Neuron (in vitro differentiated cells): Measurements from ENCODE around the gene RAPGEF4.

ENCODE experiments used
- H2AFZ ChIP-seq: one replicate; pipeline ENCODE4 v1.6.1; 2013; ENCODE audit warnings: low read depth, mild to moderate bottlenecking, inconsistent platforms, low read length, moderate library complexity
- H3K27me3 ChIP-seq: one replicate; pipeline ENCODE4 v1.6.1; 2013; ENCODE audit warnings: low read length; ENCODE audit not compliant: insufficient read depth
- H3K36me3 ChIP-seq: one replicate; pipeline ENCODE4 v1.6.1; 2013; ENCODE audit warnings: low read length; ENCODE audit not compliant: insufficient read depth
- H3K4me1 ChIP-seq: one replicate; pipeline ENCODE4 v1.6.1; 2013; ENCODE audit warnings: low read length; ENCODE audit not compliant: insufficient read depth
- H3K4me3 ChIP-seq: 2 replicates; pipeline ENCODE4 v1.5.1; 2013; ENCODE audit warnings: mild to moderate bottlenecking, low read length, moderate library complexity
- H3K9me3 ChIP-seq: one replicate; pipeline ENCODE4 v1.6.1; 2013; ENCODE audit warnings: low read length

Gene RAPGEF4

GRCh38 chr2:172977270-172978062 lies 241.8 kb downstream of the RAPGEF4 start:
- Histone ChIP-seq H3K4me1 (peaks cover 5% of the 10 kb centered on the region), H3K4me3 (no peak overlapping the region), H3K9me3 (no peaks in the 10 kb centered on the region), H3K27me3 (no peaks in the 10 kb centered on the region), H3K36me3 (no peaks in the 10 kb centered on the region), H2AFZ (no peak overlapping the region)

- H2AFZ ChIP-seq, result no peak overlapping the region
- H3K9me3 ChIP-seq, result no peaks in the 10 kb centered on the region
- peaks cover 5% of the 10 kb centered on the region for H3K4me1 ChIP-seq
- H3K4me3 ChIP-seq, result no peak overlapping the region
- no peaks in the 10 kb centered on the region for H3K36me3 ChIP-seq
- no peaks in the 10 kb centered on the region for H3K27me3 ChIP-seq
Observed at GRCh38 chr2:172978063-172978383, 242.4 kb downstream of the RAPGEF4 start.

GRCh38 chr2:172985139-172985892 lies 249.7 kb downstream of the RAPGEF4 start:
- Histone ChIP-seq H3K36me3 (no peaks in the 10 kb centered on the region), H3K4me3 (no peak overlapping the region), H3K9me3 (no peaks in the 10 kb centered on the region), H3K27me3 (no peaks in the 10 kb centered on the region), H2AFZ (no peak overlapping the region), H3K4me1 (peaks cover 1% of the 10 kb centered on the region)

- H3K4me3 ChIP-seq, result no peak overlapping the region
- no peak overlapping the region for H2AFZ ChIP-seq
- H3K4me1 ChIP-seq, result peaks cover 8% of the 10 kb centered on the region
- H3K9me3 ChIP-seq, result no peaks in the 10 kb centered on the region
- no peaks in the 10 kb centered on the region for H3K36me3 ChIP-seq
- H3K27me3 ChIP-seq, result no peaks in the 10 kb centered on the region
Observed at GRCh38 chr2:172986040-172986439, 250.4 kb downstream of the RAPGEF4 start.

GRCh38 chr2:172988728-172989127 lies 253.1 kb downstream of the RAPGEF4 start:
- Histone ChIP-seq H3K27me3 (no peaks in the 10 kb centered on the region), H3K4me3 (no peak overlapping the region), H2AFZ (no peak overlapping the region), H3K9me3 (no peaks in the 10 kb centered on the region), H3K36me3 (no peaks in the 10 kb centered on the region), H3K4me1 (peaks cover 28% of the 10 kb centered on the region)

- H2AFZ ChIP-seq, result peak overlapping the region; percentile 2
- H3K36me3 ChIP-seq, result no peaks in the 10 kb centered on the region
- no peaks in the 10 kb centered on the region for H3K27me3 ChIP-seq
- H3K4me1 ChIP-seq, result peaks cover 29% of the 10 kb centered on the region
- H3K9me3 ChIP-seq, result no peaks in the 10 kb centered on the region
- no peak overlapping the region for H3K4me3 ChIP-seq
Observed at GRCh38 chr2:172991031-172991430, 255.4 kb downstream of the RAPGEF4 start.

GRCh38 chr2:172993139-172993538 lies 257.5 kb downstream of the RAPGEF4 start:
- Histone ChIP-seq H2AFZ (no peak overlapping the region), H3K9me3 (no peaks in the 10 kb centered on the region), H3K4me1 (peaks cover 33% of the 10 kb centered on the region), H3K36me3 (no peaks in the 10 kb centered on the region), H3K27me3 (no peaks in the 10 kb centered on the region), H3K4me3 (no peak overlapping the region)

GRCh38 chr2:172993931-172994717 lies 258.5 kb downstream of the RAPGEF4 start:
- Histone ChIP-seq H3K4me1 (peaks cover 33% of the 10 kb centered on the region), H3K36me3 (no peaks in the 10 kb centered on the region), H3K4me3 (no peak overlapping the region), H3K27me3 (no peaks in the 10 kb centered on the region), H2AFZ (no peak overlapping the region), H3K9me3 (no peaks in the 10 kb centered on the region)

GRCh38 chr2:172994864-172995263 lies 259.2 kb downstream of the RAPGEF4 start:
- H3K27me3 ChIP-seq, result no peaks in the 10 kb centered on the region
- H3K4me1 ChIP-seq, result peaks cover 33% of the 10 kb centered on the region
- no peaks in the 10 kb centered on the region for H3K36me3 ChIP-seq

GRCh38 chr2:172995323-172996244 lies 259.9 kb downstream of the RAPGEF4 start:
- Histone ChIP-seq H3K9me3 (no peaks in the 10 kb centered on the region), H3K36me3 (no peaks in the 10 kb centered on the region), H2AFZ (no peak overlapping the region), H3K4me3 (no peak overlapping the region), H3K27me3 (no peaks in the 10 kb centered on the region), H3K4me1 (peaks cover 29% of the 10 kb centered on the region)

More at GRCh38 chr2:172994864-172995263, 259.2 kb downstream of the RAPGEF4 start:
- Histone ChIP-seq H3K4me3 (no peak overlapping the region), H2AFZ (no peak overlapping the region), H3K9me3 (no peaks in the 10 kb centered on the region)

- no peaks in the 10 kb centered on the region for H3K9me3 ChIP-seq
- H3K4me1 ChIP-seq, result peaks cover 20% of the 10 kb centered on the region
- H3K27me3 ChIP-seq, result no peaks in the 10 kb centered on the region
- H3K36me3 ChIP-seq, result no peaks in the 10 kb centered on the region
- H3K4me3 ChIP-seq, result no peak overlapping the region
- no peak overlapping the region for H2AFZ ChIP-seq
Observed at GRCh38 chr2:172996387-172996961, 260.8 kb downstream of the RAPGEF4 start.

- Histone ChIP-seq H3K36me3 (no peaks in the 10 kb centered on the region), H2AFZ (no peak overlapping the region), H3K4me3 (no peak overlapping the region), H3K27me3 (no peaks in the 10 kb centered on the region), H3K9me3 (no peaks in the 10 kb centered on the region), H3K4me1 (peaks cover 16% of the 10 kb centered on the region)
Observed at GRCh38 chr2:172997031-172997430, 261.4 kb downstream of the RAPGEF4 start.
